OCI-LY1 (cell line): Measurements from ENCODE around the gene RASL11B.

Experiments used
- H2AFZ ChIP-seq: fragments of 200-600 bp; sonication (generic), shearing (Covaris generic); 2 replicates; pipeline ENCODE4 v1.6.0; 2014; ENCODE audit warnings: antibody characterized with exemption, mild to moderate bottlenecking, low read length
- H3F3A ChIP-seq: fragments of 200-600 bp; sonication (generic), shearing (Covaris generic); 2 replicates; pipeline ENCODE4 v1.6.0; 2014; ENCODE audit warnings: mild to moderate bottlenecking, antibody characterized with exemption, low read length, moderate library complexity; ENCODE audit not compliant: insufficient read depth
- H3K27ac ChIP-seq: fragments of 200-600 bp; sonication (generic); 2 replicates; pipeline ENCODE4 v1.5.1; 2014; ENCODE audit warnings: low read length, mixed run types, mild to moderate bottlenecking, low read depth; ENCODE audit not compliant: poor library complexity, severe bottlenecking
- H3K27me3 ChIP-seq: fragments of 200-600 bp; sonication (generic); 2 replicates; pipeline ENCODE4 v1.6.0; 2014; ENCODE audit warnings: antibody characterized with exemption, mild to moderate bottlenecking, low read length, moderate library complexity; ENCODE audit not compliant: insufficient read depth
- H3K36me3 ChIP-seq: fragments of 200-600 bp; sonication (generic); 2 replicates; pipeline ENCODE4 v1.6.1; 2014; ENCODE audit warnings: mild to moderate bottlenecking, antibody characterized with exemption, low read length, moderate library complexity, mixed read lengths; ENCODE audit not compliant: insufficient read depth
- H3K4me1 ChIP-seq: fragments of 200-600 bp; sonication (generic); 2 replicates; pipeline ENCODE4 v1.5.1; 2014; ENCODE audit warnings: mild to moderate bottlenecking, low read length, moderate library complexity; ENCODE audit not compliant: insufficient read depth, severe bottlenecking
- H3K4me2 ChIP-seq: fragments of 200-600 bp; sonication (generic), shearing (Covaris generic); 2 replicates; pipeline ENCODE4 v1.6.1; 2014; ENCODE audit warnings: low read length
- H3K4me3 ChIP-seq: fragments of 200-600 bp; sonication (generic); 2 replicates; pipeline ENCODE4 v1.5.1; 2014; ENCODE audit warnings: low read length, low read depth, mild to moderate bottlenecking, mixed read lengths; ENCODE audit not compliant: poor library complexity, severe bottlenecking
- H3K79me2 ChIP-seq: fragments of 200-600 bp; shearing (Covaris generic); 2 replicates; pipeline ENCODE4 v1.6.1; 2016; ENCODE audit warnings: mixed run types, low read length, mixed read lengths; ENCODE audit not compliant: insufficient read depth
- H3K9ac ChIP-seq: fragments of 200-600 bp; sonication (generic), shearing (Covaris generic); 2 replicates; pipeline ENCODE4 v1.6.1; 2014; ENCODE audit warnings: mild to moderate bottlenecking, low read length, mixed read lengths
- H3K9me2 ChIP-seq: fragments of 200-600 bp; sonication (generic), shearing (Covaris generic); 2 replicates; pipeline ENCODE4 v1.6.1; 2014; ENCODE audit warnings: low read depth, mild to moderate bottlenecking, low read length, mixed read lengths
- H3K9me3 ChIP-seq: fragments of 200-600 bp; shearing (Covaris generic); 2 replicates; pipeline ENCODE4 v1.6.1; 2014; ENCODE audit warnings: low read length, mixed read lengths
- H4K20me1 ChIP-seq: fragments of 200-600 bp; sonication (generic), shearing (Covaris generic); 2 replicates; pipeline ENCODE4 v1.6.0; 2016; ENCODE audit warnings: mild to moderate bottlenecking, low read length; ENCODE audit not compliant: insufficient read depth
- EZH2 ChIP-seq: fragments of 200-600 bp; sonication (generic), shearing (Covaris generic); IDR thresholded peaks from 2 replicates; pipeline ENCODE4 v1.8.0; 2017; ENCODE audit warnings: borderline replicate concordance, mixed run types, mild to moderate bottlenecking, antibody characterized with exemption, low read length, moderate library complexity, mixed read lengths
- TF ChIP-seq, protein P1 (sequence below): fragments of 200-600 bp; sonication (generic), shearing (Covaris generic); IDR thresholded peaks from 2 replicates; pipeline ENCODE4 v1.5.1; 2017; ENCODE audit warnings: mild to moderate bottlenecking, antibody characterized with exemption, low read length, moderate library complexity, mixed read lengths

Gene RASL11B

DNA sequence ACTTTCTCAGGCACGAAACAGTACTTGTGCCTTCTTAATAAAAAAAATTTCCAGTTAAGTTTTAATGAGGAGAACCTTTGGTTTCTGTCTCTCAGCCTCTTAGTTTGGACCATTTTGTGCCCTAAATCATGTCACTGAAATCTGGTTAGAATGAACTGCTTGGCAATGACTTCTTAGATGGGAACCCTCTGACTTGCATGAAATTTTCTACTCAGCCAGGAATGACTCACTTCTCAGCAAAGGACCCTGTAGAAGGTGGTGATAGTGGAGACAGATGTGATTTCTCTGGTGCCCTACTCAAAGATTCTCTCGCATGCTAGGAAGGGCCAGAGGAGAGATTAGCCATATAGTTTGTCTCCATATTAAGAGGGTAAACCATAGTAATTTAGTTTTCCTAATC lies 50.5 kb downstream of the RASL11B start:
- Histone ChIP-seq H3K4me3 (no peak overlapping the region), H3K4me2 (no peak overlapping the region), H3K9me3 (no peaks in the 10 kb centered on the region), H4K20me1 (no peaks in the 10 kb centered on the region), H3F3A (no peaks in the 10 kb centered on the region), H2AFZ (no peak overlapping the region), H3K9me2 (no peaks in the 10 kb centered on the region), H3K36me3 (no peaks in the 10 kb centered on the region), H3K9ac (no peak overlapping the region), H3K79me2 (no peaks in the 10 kb centered on the region), H3K27ac (no peak overlapping the region), H3K27me3 (no peaks in the 10 kb centered on the region), H3K4me1 (no peaks in the 10 kb centered on the region)
- TF ChIP-seq, protein P1, sequence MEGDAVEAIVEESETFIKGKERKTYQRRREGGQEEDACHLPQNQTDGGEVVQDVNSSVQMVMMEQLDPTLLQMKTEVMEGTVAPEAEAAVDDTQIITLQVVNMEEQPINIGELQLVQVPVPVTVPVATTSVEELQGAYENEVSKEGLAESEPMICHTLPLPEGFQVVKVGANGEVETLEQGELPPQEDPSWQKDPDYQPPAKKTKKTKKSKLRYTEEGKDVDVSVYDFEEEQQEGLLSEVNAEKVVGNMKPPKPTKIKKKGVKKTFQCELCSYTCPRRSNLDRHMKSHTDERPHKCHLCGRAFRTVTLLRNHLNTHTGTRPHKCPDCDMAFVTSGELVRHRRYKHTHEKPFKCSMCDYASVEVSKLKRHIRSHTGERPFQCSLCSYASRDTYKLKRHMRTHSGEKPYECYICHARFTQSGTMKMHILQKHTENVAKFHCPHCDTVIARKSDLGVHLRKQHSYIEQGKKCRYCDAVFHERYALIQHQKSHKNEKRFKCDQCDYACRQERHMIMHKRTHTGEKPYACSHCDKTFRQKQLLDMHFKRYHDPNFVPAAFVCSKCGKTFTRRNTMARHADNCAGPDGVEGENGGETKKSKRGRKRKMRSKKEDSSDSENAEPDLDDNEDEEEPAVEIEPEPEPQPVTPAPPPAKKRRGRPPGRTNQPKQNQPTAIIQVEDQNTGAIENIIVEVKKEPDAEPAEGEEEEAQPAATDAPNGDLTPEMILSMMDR: no peak
- no peak for TF ChIP-seq EZH2

DNA sequence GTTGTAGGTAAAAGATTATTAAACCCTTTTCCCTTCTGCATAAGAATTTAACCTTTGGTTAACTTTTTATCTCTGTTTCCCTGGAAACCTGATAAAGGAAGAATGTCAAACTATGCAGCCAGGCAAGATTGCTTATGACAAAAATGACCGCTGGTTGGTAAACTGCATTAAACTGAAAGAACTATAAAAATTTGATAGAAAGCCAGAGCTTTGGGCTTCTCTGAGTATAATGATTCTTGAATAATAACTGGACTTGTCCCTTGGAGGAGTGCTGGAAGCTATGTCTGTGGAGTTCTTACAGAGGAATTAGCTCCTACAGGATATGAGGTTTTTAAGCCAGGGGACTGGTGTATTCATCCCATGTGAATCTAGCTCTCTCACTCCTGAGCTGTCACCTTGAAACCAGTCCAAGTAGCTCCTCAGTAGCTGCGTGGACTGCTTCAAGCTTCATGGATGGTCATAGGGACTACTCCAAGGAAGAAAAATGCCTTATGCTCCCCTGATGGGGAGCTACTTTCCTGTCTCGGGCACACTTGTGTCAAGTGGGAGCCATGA lies 52.0 kb downstream of the RASL11B start:
- Histone ChIP-seq H3K36me3 (no peaks in the 10 kb centered on the region), H3F3A (no peaks in the 10 kb centered on the region), H4K20me1 (no peaks in the 10 kb centered on the region), H3K9me2 (no peaks in the 10 kb centered on the region), H2AFZ (no peak overlapping the region), H3K4me1 (no peaks in the 10 kb centered on the region), H3K27me3 (no peaks in the 10 kb centered on the region), H3K4me2 (no peak overlapping the region), H3K79me2 (no peaks in the 10 kb centered on the region), H3K9me3 (no peaks in the 10 kb centered on the region), H3K27ac (no peak overlapping the region), H3K4me3 (no peak overlapping the region), H3K9ac (no peak overlapping the region)
- no peak for TF ChIP-seq EZH2
- TF ChIP-seq, protein P1: no peak

DNA sequence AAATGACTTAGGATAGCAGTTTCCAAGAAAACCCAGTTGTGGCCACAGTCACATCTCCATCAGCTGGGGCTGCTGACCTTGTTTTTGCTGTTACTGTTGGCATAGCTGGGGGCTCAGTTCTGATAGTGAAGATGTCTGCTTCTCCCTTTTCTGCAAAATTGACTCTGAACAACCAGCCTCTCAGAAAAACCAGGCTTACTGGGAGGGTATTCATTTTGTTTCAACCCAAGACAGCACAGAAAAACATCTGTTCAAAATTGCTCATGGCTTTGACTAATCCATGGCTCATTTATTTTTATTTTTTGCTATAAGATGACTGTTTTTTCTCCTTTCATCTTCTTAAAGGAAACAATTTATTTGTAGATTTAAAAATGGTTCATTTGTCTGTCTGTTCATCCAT lies 53.1 kb downstream of the RASL11B start:
- Histone ChIP-seq H3K4me2 (no peak overlapping the region), H3K9me3 (no peaks in the 10 kb centered on the region), H3F3A (no peaks in the 10 kb centered on the region), H3K4me3 (no peak overlapping the region), H3K4me1 (no peaks in the 10 kb centered on the region), H2AFZ (no peak overlapping the region), H3K9ac (no peak overlapping the region), H3K27me3 (no peaks in the 10 kb centered on the region), H4K20me1 (no peaks in the 10 kb centered on the region), H3K9me2 (no peaks in the 10 kb centered on the region), H3K79me2 (no peaks in the 10 kb centered on the region), H3K27ac (no peak overlapping the region), H3K36me3 (no peaks in the 10 kb centered on the region)
- TF ChIP-seq, protein P1: no peak
- TF ChIP-seq EZH2: no peak
